ENCODE results near the gene FBXO45.
"Not testable (repeated sequence)": the region's sequence is repeated elsewhere in the genome, so short reads cannot be mapped to it uniquely, and the experiment has no call there.

FBXO45 gene, protein sequence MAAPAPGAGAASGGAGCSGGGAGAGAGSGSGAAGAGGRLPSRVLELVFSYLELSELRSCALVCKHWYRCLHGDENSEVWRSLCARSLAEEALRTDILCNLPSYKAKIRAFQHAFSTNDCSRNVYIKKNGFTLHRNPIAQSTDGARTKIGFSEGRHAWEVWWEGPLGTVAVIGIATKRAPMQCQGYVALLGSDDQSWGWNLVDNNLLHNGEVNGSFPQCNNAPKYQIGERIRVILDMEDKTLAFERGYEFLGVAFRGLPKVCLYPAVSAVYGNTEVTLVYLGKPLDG

GRCh38 chr3:196568246-196569002, at the start of gene FBXO45, which contains the start of gene WDR53:
FBXO45 (plus strand) TSS chr3:196568660; CDS start chr3:196568985, 325 bp downstream.
WDR53 (minus strand) TSS chr3:196568554; CDS start chr3:196561475, 7,079 bp downstream.
- peak; percentile 94 for DNase-seq

- peak; percentile 58 to 62 for DNase-seq
Observed at GRCh38 chr3:196518966-196519717, 49.3 kb upstream of the FBXO45 start.

GRCh38 chr3:196519718-196520082, 48.8 kb upstream of the FBXO45 start:
- DNase-seq = no peak

GRCh38 chr3:196521291-196521690, 47.2 kb upstream of the FBXO45 start:
- DNase-seq = not testable (repeated sequence)

GRCh38 chr3:196523841-196524240, 44.6 kb upstream of the FBXO45 start:
- DNase-seq = no peak

- DNase-seq = no peak
Observed at GRCh38 chr3:196524527-196524926, 43.9 kb upstream of the FBXO45 start.

GRCh38 chr3:196525141-196525540, 43.3 kb upstream of the FBXO45 start:
- no peak for DNase-seq

GRCh38 chr3:196528639-196529233, 39.7 kb upstream of the FBXO45 start:
- DNase-seq = peak; percentile 71 to 74

GRCh38 chr3:196531418-196531817, 37.0 kb upstream of the FBXO45 start:
- DNase-seq = no peak

DNA sequence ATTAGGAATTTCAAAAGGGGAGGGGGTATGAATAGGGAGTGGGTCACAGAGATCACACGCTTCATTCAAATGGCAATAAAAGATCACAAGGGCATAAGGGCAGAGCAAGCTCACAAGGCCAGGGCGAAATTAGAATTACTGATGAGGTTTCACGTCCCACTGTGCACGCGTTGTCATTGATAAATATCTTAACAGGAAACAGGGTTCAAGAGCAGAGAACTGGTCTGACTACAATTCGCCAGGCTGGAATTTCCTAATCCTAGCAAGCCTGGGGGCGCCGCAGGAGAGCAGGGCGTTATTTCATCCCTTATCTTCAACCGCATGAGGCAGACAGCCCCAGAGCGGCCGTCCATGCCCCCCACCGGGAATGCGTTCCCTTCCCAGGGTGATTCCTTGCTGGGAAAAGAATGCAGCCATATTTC, 35.2 kb upstream of the FBXO45 start:
- DNase-seq = no peak

- DNase-seq = peak; percentile 64 to 73
Observed at GRCh38 chr3:196537319-196537984, 31.0 kb upstream of the FBXO45 start.

- DNase-seq = no peak
Observed at GRCh38 chr3:196541684-196542445, 26.6 kb upstream of the FBXO45 start.

DNA sequence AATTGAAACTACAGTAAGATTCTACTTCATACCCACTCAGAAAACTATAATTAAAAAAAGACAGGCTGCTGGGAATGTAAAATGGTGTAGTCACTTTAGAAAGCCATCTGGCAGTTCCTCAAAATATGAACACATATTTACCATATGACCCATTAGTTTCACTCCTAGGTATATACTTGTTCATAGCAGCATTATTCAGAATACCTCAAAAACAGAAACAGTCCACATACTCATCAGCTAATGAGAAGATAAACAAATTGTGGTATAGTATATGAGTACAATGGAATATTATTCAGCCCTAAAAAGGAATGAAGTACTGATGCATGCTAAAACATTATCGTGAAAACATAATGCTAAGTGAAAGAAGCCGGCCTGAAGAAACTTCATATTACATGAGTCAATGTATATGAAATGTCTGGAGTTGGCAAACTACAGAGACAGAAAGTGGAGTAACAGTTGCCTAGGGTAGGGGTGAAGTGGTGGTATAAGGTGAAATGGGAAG, 23.9 kb upstream of the FBXO45 start:
- DNase-seq = no peak

DNA sequence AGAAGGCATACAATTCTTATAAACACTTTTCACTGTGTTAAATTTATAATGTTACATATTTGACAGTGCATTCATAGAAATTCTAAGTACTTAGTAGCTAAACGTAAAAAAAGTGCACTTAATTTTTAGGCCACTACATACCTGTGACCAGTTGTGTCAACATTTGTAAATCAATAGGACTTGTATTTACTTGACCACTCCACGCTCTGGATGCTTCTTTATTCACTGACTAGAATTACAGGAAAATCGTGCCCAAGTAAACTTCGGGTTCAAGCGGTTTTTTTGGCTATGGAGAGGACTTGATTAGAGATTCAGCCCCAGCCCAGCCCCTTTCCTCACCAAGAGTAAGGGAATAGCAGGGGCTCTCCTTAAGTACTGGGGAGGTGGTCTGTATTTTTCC, 21.9 kb upstream of the FBXO45 start:
- DNase-seq = no peak

DNA sequence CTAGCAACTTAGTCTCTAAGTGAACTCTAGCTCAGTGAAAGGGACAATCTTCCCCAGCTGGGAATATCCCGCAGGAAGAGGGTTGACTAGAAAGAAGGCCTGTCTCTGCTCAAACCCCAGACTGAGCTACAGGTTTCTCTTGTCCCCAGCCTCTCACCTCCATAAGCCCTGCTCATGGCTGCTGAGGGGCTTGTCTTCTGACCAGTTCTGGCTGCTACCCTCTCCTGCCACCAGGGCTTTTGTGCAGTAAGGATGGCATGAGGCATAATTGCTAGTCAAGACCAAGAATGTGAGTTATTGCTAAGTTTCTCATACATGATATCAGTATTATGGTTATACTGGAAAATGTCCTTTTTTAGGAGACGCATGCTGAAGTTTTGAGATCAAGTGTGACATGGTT, 21.4 kb upstream of the FBXO45 start:
- no peak for DNase-seq

- DNase-seq = not testable (repeated sequence)
Observed at GRCh38 chr3:196549312-196549711, 19.1 kb upstream of the FBXO45 start.

GRCh38 chr3:196550172-196550571, 18.3 kb upstream of the FBXO45 start:
- DNase-seq = not testable (repeated sequence)

- DNase-seq = no peak
Observed at GRCh38 chr3:196552253-196552652, 16.2 kb upstream of the FBXO45 start.

- no peak for DNase-seq
Observed at GRCh38 chr3:196553551-196553950, 14.9 kb upstream of the FBXO45 start.

DNA sequence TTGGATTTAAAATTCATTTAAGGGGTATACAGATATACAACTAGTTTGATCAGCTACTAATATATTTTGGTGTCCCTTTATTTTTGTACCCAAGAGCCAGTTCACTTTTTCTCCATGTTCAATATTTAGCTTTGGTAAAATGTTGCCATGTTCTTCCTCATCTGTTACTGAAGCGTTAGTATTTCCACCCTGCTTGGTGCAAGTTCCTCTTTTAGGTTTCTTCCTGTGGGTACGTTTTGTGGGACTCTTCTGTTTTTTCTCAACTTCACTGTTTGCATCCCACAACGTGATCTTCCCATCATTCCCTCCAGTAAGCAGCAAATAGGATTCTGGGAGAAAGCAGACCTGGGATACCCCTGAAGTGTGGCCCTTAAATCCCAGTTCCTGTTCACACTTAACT, 14.3 kb upstream of the FBXO45 start:
- no peak for DNase-seq

DNA sequence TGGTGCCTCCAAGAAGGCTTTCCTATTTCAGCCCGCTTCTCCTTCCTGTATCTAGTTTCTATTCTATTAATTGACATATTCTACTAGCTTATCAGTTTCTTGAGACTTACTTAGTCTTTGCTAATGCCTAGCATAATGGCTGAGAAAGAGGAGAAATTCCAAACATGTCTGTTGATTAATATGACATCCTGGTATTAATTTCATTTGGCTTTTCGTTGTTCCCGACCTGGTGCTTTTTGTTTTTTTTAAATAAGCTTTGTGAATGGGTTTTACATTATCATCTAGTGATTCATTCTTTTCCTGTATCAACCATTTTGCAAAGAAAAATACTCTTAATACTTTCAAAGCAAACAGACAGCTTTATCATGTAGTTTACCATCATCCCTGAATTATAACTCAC, 13.2 kb upstream of the FBXO45 start:
- DNase-seq = no peak

DNA sequence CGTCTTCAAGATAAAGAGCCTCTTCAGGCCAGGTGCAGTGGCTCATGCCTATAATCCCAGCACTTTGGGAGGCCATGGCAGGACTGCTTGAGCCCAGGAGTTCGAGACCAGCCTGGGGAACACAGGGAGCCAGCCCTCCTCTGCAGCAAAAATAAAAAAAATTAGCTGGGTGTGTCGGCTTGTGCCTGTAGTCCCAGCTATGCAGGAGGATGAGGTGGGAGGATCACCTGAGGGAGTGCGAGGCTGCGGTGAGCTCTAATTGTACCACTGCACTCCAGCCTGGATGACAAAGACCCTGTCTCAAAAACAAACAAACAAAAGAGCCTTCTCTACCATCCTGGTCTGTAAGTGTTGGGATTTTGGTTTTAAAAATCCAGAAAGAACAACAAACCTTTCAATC, 11.2 kb upstream of the FBXO45 start:
- DNase-seq = no peak

Data from activated CD4-positive, alpha-beta T cell treated with anti-CD3 and anti-CD28 coated beads for 4 hours (primary cell).